M059J (cell line): Measurements from ENCODE around the gene LRRC25. TPM values are rescaled to one million over a fixed set of nuclear protein-coding genes. Genes with fewer than 3 reads are reported as not detected.
"Not testable (repeated sequence)": the region's sequence is repeated elsewhere in the genome, so short reads cannot be mapped to it uniquely, and the experiment has no call there.

Experiments used
- DNase-seq: peaks from one replicate; pipeline ENCODE4 v3.0.0-alpha.2; 2012; ENCODE audit warnings: low read depth
- total RNA-seq: library from RNA; depleted of rRNA; stranded (reverse); fragments of >200 nt; shearing (Covaris generic); gene quantifications from 2 replicates; pipeline ENCODE4 v1.2.3, GENCODE V29; 2014

Gene LRRC25
- total RNA-seq, 1 experiment from 2014 or later, result not detected

GRCh38 chr19:18380843-18381242 is 16.6 kb downstream of the LRRC25 start:
- no peak for DNase-seq

- peak; percentile 96 for DNase-seq
Measured at GRCh38 chr19:18379803-18380747, 17.3 kb downstream of the LRRC25 start.

DNA sequence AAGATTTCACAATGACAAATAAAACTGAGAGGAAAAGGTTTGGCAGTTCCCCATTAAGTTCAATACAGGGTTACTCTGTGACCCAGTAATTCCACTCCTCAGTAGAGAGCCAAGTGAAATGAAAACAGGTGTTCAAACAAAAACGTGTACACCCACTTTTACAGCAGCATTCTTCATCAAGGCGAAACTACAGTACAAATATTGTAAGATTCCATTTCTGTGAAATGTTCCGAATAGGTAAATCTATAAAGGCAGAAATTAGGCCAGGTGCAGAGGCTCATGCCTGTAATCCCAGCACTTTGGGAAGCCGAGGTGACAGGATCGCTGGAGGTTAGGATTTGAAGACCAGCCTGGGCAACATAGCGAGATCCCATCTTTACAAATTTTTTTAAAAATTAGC is 20.4 kb downstream of the LRRC25 start:
- no peak for DNase-seq

DNA sequence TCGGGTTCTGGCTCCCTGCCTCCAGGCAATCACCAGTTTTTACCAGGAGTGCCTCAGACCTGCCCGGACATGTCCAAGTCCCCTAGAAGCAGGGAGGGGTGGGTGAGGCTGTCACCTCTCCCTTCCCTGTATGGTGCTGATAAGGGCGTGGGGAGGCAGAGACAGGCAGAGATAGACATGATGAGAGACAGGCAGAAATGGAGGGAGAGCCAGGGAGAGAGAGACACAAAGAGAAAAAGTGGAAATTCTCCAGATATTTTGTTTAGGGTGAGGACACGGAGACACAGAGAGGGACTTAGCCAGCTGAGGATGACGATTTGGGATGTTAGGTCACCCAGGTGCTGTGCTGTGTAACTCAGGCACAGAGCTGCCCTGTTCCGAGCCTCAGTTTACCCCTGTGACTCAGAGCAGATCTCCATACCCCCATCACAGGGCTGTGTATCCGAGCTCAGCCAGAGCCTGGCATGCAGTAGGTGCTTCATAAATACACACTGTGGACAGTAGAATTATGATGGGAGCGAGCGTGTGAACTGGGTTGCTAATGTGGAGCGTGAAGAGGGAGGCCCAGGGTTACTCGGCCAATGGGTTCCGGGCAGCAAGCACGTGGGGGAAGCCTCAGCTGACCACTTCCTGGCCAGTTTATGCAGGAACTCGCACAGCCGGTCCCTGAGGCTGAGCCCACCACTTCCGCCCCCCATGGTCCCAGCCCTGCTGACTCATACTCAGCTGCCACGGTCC is 23.4 kb downstream of the LRRC25 start:
- DNase-seq, result peak; percentile 98

DNA sequence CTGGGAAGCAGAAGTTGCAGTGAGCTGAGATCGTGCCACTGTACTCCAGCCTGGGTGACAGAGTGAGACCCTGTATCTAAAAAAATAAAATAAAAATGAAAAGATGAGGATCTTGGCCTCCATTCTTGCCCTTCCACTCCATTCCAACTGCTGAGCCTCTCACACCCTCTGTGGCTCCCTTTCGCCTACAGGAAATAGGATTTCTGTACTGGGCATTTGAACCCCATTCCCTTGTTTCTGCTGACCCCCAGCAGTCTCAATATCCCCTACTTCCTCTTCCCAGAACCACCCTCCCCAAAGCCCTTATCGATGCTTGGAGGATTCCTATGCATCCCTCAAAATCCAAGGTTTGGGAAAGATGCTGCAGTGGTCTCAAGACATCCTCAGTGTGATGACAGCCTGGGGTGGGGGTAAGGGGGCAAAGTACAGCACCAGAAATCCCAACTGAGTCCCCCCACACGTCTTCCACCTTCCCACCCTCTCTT is 24.0 kb downstream of the LRRC25 start:
- no peak for DNase-seq

DNA sequence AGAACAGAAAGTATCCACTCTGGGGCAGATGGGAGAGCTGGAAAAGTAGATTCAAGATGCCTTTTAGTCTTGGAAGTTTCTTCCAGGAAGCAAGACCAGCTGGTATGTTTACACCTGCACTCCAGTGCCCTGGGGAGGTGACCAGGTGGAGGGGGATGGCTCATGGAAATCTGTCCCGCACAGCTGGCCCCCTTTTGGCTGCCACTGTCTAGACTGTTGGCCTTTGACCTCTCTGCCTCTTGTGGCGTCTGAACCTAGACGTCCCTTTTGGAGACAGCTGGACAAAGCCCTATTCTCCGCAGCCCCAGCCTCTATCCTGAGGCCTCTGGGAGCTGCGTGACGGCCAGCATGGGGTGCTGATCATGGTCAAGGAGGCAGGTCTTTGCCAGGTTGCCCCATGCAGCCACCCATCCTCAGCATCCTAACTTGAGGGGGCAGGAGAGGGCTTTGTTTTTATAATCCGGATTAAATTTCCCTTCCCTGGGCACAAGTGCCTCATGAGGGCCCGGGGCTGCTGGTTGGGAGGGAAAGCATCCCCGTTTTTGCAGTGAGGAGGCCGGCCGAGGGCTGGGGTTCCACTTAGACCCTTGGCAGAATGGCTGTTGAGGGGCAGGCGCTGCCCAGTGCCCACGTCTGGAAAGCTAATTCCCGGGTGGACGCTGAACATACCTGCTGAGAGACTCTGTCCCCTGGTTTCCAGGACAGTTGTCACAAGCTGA is 28.8 kb downstream of the LRRC25 start:
- DNase-seq, result no peak

DNA sequence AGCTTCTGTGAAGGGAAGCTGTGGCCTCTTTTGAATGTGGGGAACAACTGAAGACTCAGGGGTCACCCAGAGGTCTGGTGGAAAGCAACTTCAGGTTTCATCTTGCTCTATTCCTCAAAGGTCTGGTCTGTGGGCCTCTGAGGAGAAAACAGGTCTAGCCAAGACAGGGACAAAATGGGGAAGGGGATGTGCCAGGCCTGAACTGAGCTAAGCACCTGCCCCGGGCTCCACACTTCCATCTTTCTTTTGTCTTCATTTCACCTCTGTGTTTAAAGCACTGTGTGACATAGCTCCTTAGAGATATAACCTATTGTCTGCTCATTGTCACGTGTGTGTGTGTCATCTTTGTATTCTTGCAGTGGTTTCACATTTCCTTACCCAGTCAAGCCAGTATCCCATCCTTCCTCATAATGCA is 31.4 kb downstream of the LRRC25 start:
- DNase-seq, result peak; percentile 35

- DNase-seq, result peak; percentile 99
Measured at GRCh38 chr19:18364826-18365528, 32.4 kb downstream of the LRRC25 start.

DNA sequence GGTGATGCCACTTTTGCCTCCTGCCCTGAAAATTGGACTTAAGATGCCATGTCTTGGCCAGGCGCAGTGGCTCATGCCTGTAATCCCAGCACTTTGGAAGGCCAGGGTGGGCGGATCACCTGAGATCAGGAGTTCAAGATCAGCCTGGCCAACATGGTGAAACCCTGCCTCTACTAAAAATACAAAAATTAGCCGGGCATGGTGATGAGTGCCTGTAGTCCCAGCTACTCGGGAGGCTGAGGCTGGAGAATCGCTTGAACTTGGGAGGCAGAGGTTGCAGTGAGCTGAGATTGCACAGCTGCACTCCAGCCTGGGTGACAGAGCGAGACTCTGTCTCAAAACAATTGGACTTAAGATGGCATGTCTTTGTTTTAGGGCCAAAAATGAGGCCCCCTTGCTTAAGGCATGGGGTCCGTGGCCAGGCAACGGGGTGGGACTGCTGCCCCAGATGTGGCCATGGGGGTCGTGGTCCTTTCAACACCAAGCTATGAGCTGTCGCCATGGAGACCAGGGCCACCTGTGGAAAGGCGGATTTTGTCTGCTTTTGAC is 33.1 kb downstream of the LRRC25 start:
- DNase-seq, result not testable (repeated sequence)

- DNase-seq, result no peak
Measured at GRCh38 chr19:18363787-18364186, 33.6 kb downstream of the LRRC25 start.

DNA sequence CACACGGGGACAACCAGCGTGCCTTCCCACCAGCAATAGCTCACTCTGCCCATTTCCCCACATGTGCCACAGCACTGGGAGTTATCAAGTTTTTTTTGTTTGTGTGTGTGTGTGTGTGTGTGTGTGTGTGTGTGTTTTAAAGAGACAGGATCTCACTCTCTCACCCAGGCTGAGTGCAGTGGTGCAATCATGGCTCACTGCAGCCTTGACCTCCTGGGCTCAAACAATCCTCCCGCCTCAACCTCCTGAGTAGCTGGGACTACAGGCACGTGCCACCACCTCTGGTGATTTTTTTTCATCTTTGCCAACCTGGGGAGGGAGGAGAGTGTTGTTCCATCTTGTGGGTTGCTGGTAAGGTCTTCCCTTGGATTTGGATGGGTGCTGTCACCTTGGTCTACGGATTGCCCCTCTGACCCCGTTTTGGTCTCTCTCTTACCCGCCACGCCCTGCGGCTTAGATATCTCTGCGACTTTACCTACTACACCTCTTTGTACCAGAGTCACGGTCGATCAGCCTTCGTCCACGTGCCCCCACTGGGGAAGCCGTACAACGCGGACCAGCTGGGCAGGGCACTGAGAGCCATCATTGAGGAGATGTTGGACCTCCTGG is 34.4 kb downstream of the LRRC25 start:
- DNase-seq, result no peak

- DNase-seq, result no peak
Measured at GRCh38 chr19:18361646-18362045, 35.8 kb downstream of the LRRC25 start.

DNA sequence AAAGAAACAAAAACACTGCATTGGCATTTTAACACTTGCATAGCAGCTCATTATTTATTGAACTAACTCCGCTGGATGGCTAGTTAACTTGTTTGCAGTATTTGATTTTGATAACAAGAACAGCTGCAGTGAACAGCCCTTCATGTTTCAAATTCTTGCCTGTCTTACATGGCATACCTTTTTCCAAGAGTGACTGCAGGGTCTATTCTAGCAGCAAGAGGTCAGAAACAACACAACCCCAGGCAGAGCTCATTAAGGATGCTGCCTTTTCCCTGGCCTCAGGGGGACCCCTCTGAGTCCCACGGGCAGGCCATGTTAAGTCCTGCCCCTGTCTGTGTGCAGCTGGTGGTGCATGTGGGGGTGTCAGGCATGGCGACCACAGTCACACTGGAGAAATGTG is 40.4 kb downstream of the LRRC25 start:
- DNase-seq, result no peak

GRCh38 chr19:18354743-18355142 is 42.7 kb downstream of the LRRC25 start:
- DNase-seq, result not testable (repeated sequence)

DNA sequence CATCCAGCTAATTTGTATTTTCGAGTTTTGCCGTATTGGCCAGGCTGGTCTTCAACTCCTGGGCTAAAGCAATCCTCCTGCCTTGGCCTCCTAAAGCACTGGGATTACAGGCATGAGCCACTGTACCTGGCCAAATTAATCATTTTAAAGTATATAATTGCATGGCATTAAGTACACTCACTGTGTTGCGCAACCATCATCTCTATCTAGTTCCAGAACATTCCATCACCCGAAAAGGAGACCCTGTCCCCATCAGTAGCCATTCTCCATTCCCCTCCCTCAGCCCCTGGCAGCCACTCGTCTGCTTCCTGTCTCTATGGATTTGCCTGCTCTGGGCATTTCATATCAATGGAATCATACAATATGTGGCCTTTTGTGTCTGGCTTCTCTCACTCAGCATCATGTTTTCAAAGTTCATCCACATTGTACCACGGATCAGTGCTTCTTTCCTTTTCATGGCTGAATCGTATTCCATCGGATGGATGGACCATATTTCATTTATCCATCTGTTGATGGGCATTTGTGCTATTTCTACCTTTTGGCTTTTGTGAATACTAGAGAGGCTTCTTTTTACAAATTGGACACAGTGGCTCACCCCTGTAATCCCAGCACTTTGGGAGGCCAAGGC is 43.9 kb downstream of the LRRC25 start:
- DNase-seq, result no peak

DNA sequence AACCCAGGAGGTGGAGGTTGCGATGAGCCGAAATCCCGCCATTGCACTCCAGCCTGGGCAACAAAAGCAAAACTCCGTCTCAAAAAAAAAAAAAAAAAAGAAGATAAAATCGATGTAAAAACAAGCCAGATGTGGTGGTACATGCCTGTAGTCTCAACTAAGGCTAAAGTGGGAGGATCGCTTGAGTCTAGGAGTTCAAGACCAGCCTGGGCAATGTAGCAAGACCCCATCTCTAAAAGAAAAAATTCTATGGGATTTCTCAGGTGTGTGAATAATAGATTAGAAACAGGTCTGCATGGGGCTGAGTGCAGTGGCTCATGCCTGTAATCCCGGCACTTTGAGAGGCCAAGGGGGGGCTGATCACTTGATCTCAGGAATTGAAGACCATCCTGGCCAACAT is 45.9 kb downstream of the LRRC25 start:
- DNase-seq, result no peak

DNA sequence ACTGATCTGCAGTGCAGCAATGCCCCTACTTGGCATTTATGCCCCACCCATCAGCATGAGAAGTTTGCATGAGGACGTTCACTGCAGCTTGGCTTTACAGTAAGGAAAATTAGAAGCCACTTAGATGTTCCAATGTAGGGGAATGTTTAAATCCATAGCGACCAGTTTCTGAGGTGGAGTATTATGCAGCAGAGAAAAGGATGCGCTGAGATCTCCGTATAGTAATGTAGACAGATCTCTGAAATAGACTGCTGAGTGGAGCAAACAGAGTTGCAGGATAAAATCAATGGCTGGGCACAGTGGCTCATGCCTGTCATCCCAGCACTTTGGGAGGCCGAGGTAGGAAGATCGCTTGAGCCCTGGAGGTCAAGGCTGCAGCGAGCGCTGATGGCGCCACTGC is 46.9 kb downstream of the LRRC25 start:
- no peak for DNase-seq

GRCh38 chr19:18349524-18350128 is 47.8 kb downstream of the LRRC25 start:
- peak; percentile 55 for DNase-seq

DNA sequence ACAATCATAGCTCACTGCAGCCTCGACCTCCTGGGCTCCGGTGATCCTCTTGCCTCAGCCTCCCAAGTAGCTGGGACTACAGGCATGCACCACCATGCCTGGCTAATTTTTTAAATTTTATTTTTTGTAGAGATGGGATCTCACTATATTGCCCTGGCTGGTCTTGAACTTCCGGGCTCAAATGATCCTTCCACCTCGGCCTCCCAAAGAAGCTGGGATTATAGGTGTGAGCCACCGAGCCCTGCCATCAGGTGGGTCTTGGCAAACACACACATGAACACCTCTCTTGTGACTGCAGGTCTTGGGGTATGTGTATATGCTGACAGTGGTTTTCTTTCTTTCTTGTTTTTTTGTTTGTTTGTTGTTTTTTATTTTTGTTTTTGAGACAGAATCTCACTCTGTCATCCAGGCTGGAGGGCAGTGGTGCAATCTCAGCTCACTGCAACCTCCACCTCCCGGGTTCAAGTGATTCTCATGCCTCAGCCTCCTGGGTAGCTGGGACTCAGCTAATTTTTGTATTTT is 48.5 kb downstream of the LRRC25 start:
- not testable (repeated sequence) for DNase-seq
